Neuron (in vitro differentiated cells): ENCODE data around the gene CAST.
A peak's percentile ranks its signal among the peaks of the same experiment; 100 is the strongest.

Experiments
- H2AFZ ChIP-seq: one replicate; pipeline ENCODE4 v1.6.1; 2013; ENCODE audit warnings: low read depth, mild to moderate bottlenecking, inconsistent platforms, low read length, moderate library complexity
- H3K27me3 ChIP-seq: one replicate; pipeline ENCODE4 v1.6.1; 2013; ENCODE audit warnings: low read length; ENCODE audit not compliant: insufficient read depth
- H3K36me3 ChIP-seq: one replicate; pipeline ENCODE4 v1.6.1; 2013; ENCODE audit warnings: low read length; ENCODE audit not compliant: insufficient read depth
- H3K4me1 ChIP-seq: one replicate; pipeline ENCODE4 v1.6.1; 2013; ENCODE audit warnings: low read length; ENCODE audit not compliant: insufficient read depth
- H3K4me3 ChIP-seq: 2 replicates; pipeline ENCODE4 v1.5.1; 2013; ENCODE audit warnings: mild to moderate bottlenecking, low read length, moderate library complexity
- H3K9me3 ChIP-seq: one replicate; pipeline ENCODE4 v1.6.1; 2013; ENCODE audit warnings: low read length

The CAST gene

DNA sequence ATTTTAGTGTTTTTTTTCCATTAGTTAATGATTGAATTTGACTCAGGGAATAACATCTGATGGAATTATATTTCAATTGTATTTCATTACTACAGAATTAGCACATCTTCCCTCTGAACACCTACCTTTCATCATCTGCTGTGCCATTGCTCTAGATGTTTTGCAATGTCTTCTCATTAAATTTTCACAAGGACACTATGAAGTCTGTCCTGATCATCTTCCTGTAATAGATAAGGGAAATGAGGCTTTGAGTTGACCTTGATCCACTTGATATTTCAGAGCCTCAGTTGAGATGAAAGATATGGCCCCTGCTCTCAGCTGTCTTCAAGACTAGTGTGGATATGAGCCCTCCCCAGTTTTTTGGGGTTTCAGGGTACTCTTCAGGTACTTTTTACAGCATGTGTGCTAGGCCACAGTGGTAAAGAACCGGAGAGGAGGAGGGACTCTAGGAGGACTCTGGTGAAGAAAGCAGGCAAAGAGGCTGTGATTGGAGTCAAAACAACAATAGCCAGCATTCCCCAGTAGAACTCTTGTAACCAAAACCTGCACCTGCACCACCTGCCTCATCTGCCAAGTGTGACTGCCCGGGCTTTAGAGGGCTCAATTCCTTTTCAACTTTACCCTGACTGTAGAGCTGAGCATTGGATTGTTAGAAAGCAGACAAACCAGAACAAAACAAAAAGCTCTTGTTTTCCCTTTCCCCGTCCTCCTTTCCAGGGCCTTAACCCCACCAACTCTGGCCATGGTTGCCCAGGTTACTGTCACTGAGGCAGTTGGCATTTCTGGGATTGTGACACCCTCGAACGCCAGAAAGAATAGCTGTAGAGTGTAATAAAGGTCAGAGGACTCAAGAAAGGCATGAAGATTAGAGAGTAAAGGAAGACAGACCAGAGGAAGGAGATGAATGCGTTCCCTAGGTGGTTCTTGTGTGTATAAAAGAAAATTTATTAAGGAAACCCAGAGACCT, 89.3 kb downstream of the CAST start:
- Histone ChIP-seq H3K36me3 (peaks cover 18% of the 10 kb centered on the region), H2AFZ (peak overlapping the region; percentile 8), H3K9me3 (no peaks in the 10 kb centered on the region), H3K27me3 (no peaks in the 10 kb centered on the region), H3K4me1 (peaks cover 27% of the 10 kb centered on the region), H3K4me3 (no peak overlapping the region)

- Histone ChIP-seq H3K4me3 (no peak overlapping the region), H3K4me1 (peaks cover 27% of the 10 kb centered on the region), H3K36me3 (peaks cover 18% of the 10 kb centered on the region), H3K9me3 (no peaks in the 10 kb centered on the region), H3K27me3 (no peaks in the 10 kb centered on the region), H2AFZ (no peak overlapping the region)
Observed at GRCh38 chr5:96752341-96753016, 90.3 kb downstream of the CAST start.

DNA sequence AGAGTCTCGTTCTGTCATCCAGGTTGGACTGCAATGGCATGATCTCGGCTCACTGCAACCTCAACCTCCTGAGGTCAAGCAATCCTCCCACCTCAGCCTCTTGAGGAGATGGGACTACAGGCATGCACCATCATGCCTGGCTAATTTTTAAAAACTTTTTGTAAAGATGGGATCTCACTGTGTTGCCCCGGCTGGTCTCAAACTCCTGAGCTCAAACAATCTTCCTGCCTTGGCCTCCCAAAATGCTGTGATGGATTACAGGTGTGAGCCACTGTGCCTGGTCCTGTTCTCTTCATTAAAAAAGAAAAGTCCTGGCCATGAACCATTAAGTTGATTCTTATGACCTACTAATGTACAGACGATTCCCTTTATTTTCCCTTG, 90.8 kb downstream of the CAST start:
- Histone ChIP-seq H3K9me3 (no peaks in the 10 kb centered on the region), H3K4me3 (no peak overlapping the region), H2AFZ (no peak overlapping the region), H3K27me3 (no peaks in the 10 kb centered on the region), H3K36me3 (peaks cover 21% of the 10 kb centered on the region), H3K4me1 (peaks cover 27% of the 10 kb centered on the region)

DNA sequence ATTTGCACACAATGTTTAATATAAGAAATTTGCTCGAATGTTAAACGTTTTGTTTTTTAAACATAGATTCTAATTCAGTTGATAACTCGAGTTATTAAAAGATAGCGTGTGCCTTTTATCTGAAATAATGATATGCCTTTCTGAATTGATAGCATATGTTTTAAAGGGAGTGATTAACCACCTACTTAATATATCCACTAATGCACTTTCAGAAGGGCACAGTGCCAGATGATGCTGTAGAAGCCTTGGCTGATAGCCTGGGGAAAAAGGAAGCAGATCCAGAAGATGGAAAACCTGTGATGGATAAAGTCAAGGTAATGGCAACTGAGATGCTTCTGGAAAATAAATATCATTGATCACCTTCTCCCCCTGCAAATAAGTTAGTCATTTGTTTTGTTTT, 91.7 kb downstream of the CAST start:
- Histone ChIP-seq H3K27me3 (no peaks in the 10 kb centered on the region), H3K4me1 (peaks cover 23% of the 10 kb centered on the region), H3K4me3 (no peak overlapping the region), H3K36me3 (peaks cover 21% of the 10 kb centered on the region), H2AFZ (no peak overlapping the region), H3K9me3 (no peaks in the 10 kb centered on the region)

DNA sequence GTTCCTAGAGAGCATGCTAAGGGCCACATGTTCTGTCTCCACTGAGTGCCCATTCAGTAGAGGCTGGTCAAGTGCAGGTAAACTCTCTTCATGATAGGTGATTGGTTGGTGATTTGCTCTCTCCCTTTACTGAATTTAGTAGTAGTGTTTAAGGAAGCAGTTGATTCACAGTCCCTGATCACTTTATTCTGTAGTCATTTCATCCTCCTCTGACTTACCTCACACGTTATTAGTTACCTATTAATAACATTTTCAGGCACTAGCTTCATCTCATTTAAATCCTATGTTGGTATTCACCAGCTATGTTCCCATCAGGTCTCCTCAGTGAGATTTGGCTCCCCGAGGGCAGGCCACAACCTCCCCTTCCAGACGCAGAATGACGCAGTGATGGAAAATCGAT, 93.7 kb downstream of the CAST start:
- no peaks in the 10 kb centered on the region for H3K27me3 ChIP-seq
- no peak overlapping the region for H3K4me3 ChIP-seq
- peaks cover 19% of the 10 kb centered on the region for H3K4me1 ChIP-seq
- H3K9me3 ChIP-seq: no peaks in the 10 kb centered on the region
- peaks cover 16% of the 10 kb centered on the region for H3K36me3 ChIP-seq
- H2AFZ ChIP-seq: no peak overlapping the region

- peaks cover 11% of the 10 kb centered on the region for H3K4me1 ChIP-seq
- H3K36me3 ChIP-seq: peaks cover 16% of the 10 kb centered on the region
- H3K27me3 ChIP-seq: no peaks in the 10 kb centered on the region
- H2AFZ ChIP-seq: no peak overlapping the region
- H3K4me3 ChIP-seq: no peak overlapping the region
- H3K9me3 ChIP-seq: no peaks in the 10 kb centered on the region
Observed at GRCh38 chr5:96756985-96757384, 94.8 kb downstream of the CAST start.

GRCh38 chr5:96758621-96759020, 96.4 kb downstream of the CAST start:
- Histone ChIP-seq H3K4me3 (no peak overlapping the region), H3K27me3 (no peaks in the 10 kb centered on the region), H2AFZ (no peak overlapping the region), H3K9me3 (no peaks in the 10 kb centered on the region), H3K4me1 (peaks cover 3% of the 10 kb centered on the region), H3K36me3 (peaks cover 20% of the 10 kb centered on the region)

GRCh38 chr5:96761618-96762017, 99.4 kb downstream of the CAST start:
- H3K36me3 ChIP-seq: peaks cover 33% of the 10 kb centered on the region
- no peaks in the 10 kb centered on the region for H3K27me3 ChIP-seq
- no peak overlapping the region for H2AFZ ChIP-seq
- no peaks in the 10 kb centered on the region for H3K9me3 ChIP-seq
- no peak overlapping the region for H3K4me3 ChIP-seq
- H3K4me1 ChIP-seq: peaks cover 3% of the 10 kb centered on the region

DNA sequence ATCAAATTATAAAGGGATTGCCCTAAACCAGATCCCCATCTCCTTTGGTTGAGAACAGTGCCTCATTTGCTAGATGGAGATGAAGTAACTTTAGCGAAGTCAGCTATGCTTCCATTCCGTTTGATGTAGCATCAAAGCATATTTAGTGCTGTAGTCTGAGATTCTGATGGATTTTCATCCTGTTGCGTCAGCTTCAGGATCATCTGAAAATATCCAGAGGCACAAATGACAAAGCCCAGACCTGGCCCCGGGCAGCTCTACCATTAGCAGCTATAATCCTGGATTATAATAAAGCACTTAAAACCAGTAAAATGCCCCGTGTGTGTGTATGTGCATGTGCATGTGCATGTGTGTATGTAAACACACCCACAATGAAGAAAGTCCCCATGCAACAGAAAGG, 100.8 kb downstream of the CAST start:
- Histone ChIP-seq H3K36me3 (peaks cover 35% of the 10 kb centered on the region), H3K27me3 (no peaks in the 10 kb centered on the region), H3K4me1 (peaks cover 3% of the 10 kb centered on the region), H3K4me3 (no peak overlapping the region), H2AFZ (no peak overlapping the region), H3K9me3 (no peaks in the 10 kb centered on the region)

- Histone ChIP-seq H3K9me3 (no peaks in the 10 kb centered on the region), H3K4me1 (peaks cover 3% of the 10 kb centered on the region), H2AFZ (no peak overlapping the region), H3K36me3 (peaks cover 45% of the 10 kb centered on the region), H3K4me3 (no peak overlapping the region), H3K27me3 (no peaks in the 10 kb centered on the region)
Observed at GRCh38 chr5:96765043-96765442, 102.9 kb downstream of the CAST start.

DNA sequence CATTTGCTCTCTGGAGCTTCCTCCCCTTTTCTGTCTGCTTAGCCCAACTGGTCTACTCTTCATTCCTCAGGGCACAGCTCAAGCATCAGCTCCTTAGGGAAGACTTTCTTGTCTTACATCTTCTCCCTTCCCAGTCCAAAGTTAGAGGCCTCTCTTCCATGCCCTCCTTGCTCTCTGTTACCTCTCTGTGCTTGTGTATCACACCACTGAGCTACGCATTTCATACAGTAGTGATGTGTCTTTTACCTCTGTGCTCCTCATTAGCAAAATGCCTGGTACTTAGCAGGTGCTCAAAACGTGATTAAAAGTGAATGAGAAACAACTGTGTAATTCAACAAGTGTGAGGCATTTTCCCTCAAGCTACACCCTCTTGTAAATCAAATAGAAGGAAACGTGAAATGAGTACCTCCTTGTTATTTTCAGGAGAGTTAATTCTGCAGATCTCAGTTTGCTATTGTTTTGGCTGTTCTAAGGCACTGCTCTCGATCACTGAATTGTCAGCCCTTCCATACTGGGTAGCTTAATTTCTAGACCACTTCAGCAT, 106.6 kb downstream of the CAST start:
- Histone ChIP-seq H3K4me3 (no peak overlapping the region), H3K27me3 (no peaks in the 10 kb centered on the region), H3K4me1 (no peaks in the 10 kb centered on the region), H2AFZ (no peak overlapping the region), H3K36me3 (peaks cover 53% of the 10 kb centered on the region), H3K9me3 (no peaks in the 10 kb centered on the region)

- Histone ChIP-seq H3K27me3 (no peaks in the 10 kb centered on the region), H2AFZ (no peak overlapping the region), H3K36me3 (peaks cover 45% of the 10 kb centered on the region), H3K4me3 (no peak overlapping the region), H3K9me3 (no peaks in the 10 kb centered on the region), H3K4me1 (no peaks in the 10 kb centered on the region)
Observed at GRCh38 chr5:96771395-96771794, 109.2 kb downstream of the CAST start.

DNA sequence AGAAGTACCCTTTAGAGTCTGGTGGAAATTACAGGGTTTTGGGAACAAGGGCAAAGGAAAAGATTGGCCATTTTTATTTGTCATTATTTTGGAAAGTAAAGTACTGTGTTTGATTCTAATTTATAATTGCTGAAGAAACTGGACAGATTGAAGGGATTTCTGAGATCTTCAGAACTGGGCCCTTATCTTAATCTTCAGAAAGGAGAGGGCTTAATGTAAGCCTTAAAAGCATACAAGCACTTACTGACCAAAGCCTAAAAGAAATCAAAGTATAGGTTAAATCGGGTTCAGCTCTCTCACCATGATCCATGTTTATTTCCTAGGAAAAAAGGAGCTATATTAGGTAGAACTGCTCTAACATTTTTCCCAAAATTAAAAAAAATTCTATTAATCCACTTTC, 109.9 kb downstream of the CAST start:
- H3K27me3 ChIP-seq: no peaks in the 10 kb centered on the region
- H3K4me1 ChIP-seq: no peaks in the 10 kb centered on the region
- no peak overlapping the region for H2AFZ ChIP-seq
- H3K9me3 ChIP-seq: no peaks in the 10 kb centered on the region
- H3K36me3 ChIP-seq: peaks cover 38% of the 10 kb centered on the region
- H3K4me3 ChIP-seq: no peak overlapping the region
